HepG2 (cell line): Measurements from ENCODE around the gene NCKIPSD. TPM values are rescaled to one million over a fixed set of nuclear protein-coding genes. Genes with fewer than 3 reads are reported as not detected.

Experiments
- ATAC-seq: fragments of 200-7000 bp; cut with Tn5 transposase; 3 replicates; pipeline ENCODE4 v1.9.1; 2020; ENCODE audit warnings: mild to moderate bottlenecking, moderate library complexity
- BruUV-seq: library from RNA; stranded (reverse); fragments of 400-500 nt; replicated peaks from 2 replicates; lab custom pipeline; 2021; lab: Mats Ljungman, UMichigan
- CTCF ChIA-PET: fragments of 300-600 bp; formaldehyde crosslinking; extraction: SDS; loops from one replicate; lab custom pipeline; 2021; ENCODE audit warnings: low total read pairs, inconsistent platforms, low intra/inter-chr PET ratio; lab: Yijun Ruan, JAX
- POLR2A ChIA-PET: fragments of 350-600 bp; sonication (Branson Sonifier 250); formaldehyde crosslinking; loops from one replicate; lab custom pipeline; 2020; ENCODE audit warnings: antibody characterized with exemption, inconsistent platforms; lab: Yijun Ruan, JAX
- DNase-seq: peaks from one replicate; pipeline ENCODE4 v3.0.0-alpha.2; 2015; ENCODE audit warnings: low spot score
- FAIRE-seq: peaks from 3 replicates; lab custom pipeline; 2011; peaks lifted over from hg19 to GRCh38; lab: Jason Lieb, UNC
- H2AFZ ChIP-seq: one replicate; pipeline ENCODE4 v1.6.1; 2011; ENCODE audit warnings: low read length, inconsistent platforms
- H3K27ac ChIP-seq: fragments of 300-600 bp; 3 replicates; pipeline ENCODE4 v1.8.0; 2011; ENCODE audit warnings: mixed run types, mild to moderate bottlenecking, mixed read lengths, low read length, inconsistent platforms; ENCODE audit not compliant: insufficient read depth; ENCODE audit errors: extremely low read length
- H3K27me3 ChIP-seq, 2 experiments: fragments of 200-600 bp in 1 of 2; 2 replicates in 1 of 2; 3 replicates in 1 of 2; pipeline versions ENCODE4 v1.6.0 to v1.8.0; 2011; ENCODE audit warnings: low read length in 2 of 2, mild to moderate bottlenecking in 2 of 2, moderate library complexity in 2 of 2, inconsistent platforms in 1 of 2; ENCODE audit not compliant: insufficient read depth in 2 of 2, control insufficient read depth in 1 of 2
- H3K36me3 ChIP-seq, 2 experiments: fragments of 200-600 bp in 1 of 2; replicated peaks in 1 of 2; 2 replicates in 1 of 2; 3 replicates in 1 of 2; pipeline versions ENCODE4 v1.5.1 to v1.8.0; 2011; ENCODE audit warnings: low read length in 2 of 2, inconsistent platforms in 1 of 2; ENCODE audit not compliant: insufficient read depth in 2 of 2, control insufficient read depth in 1 of 2
- H3K4me1 ChIP-seq: 2 replicates; pipeline ENCODE4 v1.5.1; 2012; ENCODE audit warnings: low read length, inconsistent platforms; ENCODE audit not compliant: insufficient read depth
- H3K4me2 ChIP-seq: 2 replicates; pipeline ENCODE4 v1.6.0; 2011; ENCODE audit warnings: low read depth, low read length, inconsistent platforms
- H3K4me3 ChIP-seq, 3 experiments: fragments of 200-600 bp in 1 of 3; sonication (generic), shearing (Covaris generic) in 1 of 3; replicated peaks in 1 of 3; 2 replicates each; pipeline ENCODE4 v1.5.1; 2011 to 2016; ENCODE audit warnings: low read length in 3 of 3, inconsistent platforms in 2 of 3, low read depth in 2 of 3, mild to moderate bottlenecking in 2 of 3, control low read depth in 1 of 3, mixed read lengths in 1 of 3; ENCODE audit not compliant: insufficient read depth in 1 of 3
- H3K79me2 ChIP-seq: one replicate; pipeline ENCODE4 v1.6.1; 2011; ENCODE audit warnings: low read length, inconsistent platforms; ENCODE audit not compliant: insufficient read depth
- H3K9ac ChIP-seq: 2 replicates; pipeline ENCODE4 v1.6.0; 2011; ENCODE audit warnings: mild to moderate bottlenecking, low read depth, low read length, inconsistent platforms; ENCODE audit not compliant: insufficient read depth
- H3K9me3 ChIP-seq: 2 replicates; pipeline ENCODE4 v1.5.1; 2012; ENCODE audit warnings: mild to moderate bottlenecking, low read length
- H4K20me1 ChIP-seq: 2 replicates; pipeline ENCODE4 v1.6.0; 2011; ENCODE audit warnings: inconsistent platforms, mild to moderate bottlenecking, low read length, moderate library complexity; ENCODE audit not compliant: insufficient read depth
- BORCS8-MEF2B ChIP-seq: sonication (generic); formaldehyde crosslinking; IDR thresholded peaks from 2 replicates; pipeline ENCODE4 v1.8.0; 2022; ENCODE audit warnings: mild to moderate bottlenecking, missing genetic modification reagents
- ZIK1 ChIP-seq: sonication (generic); formaldehyde crosslinking; IDR thresholded peaks from 2 replicates; pipeline ENCODE4 v1.5.0; 2020; ENCODE audit warnings: mild to moderate bottlenecking, low read depth, missing genetic modification reagents, borderline replicate concordance
- ZNF160 ChIP-seq: sonication (generic); formaldehyde crosslinking; IDR thresholded peaks from 2 replicates; pipeline ENCODE4 v1.8.0; 2022; ENCODE audit warnings: mild to moderate bottlenecking, inconsistent platforms, missing genetic modification reagents
- ZNF224 ChIP-seq: sonication (generic); formaldehyde crosslinking; IDR thresholded peaks from 2 replicates; pipeline ENCODE4 v1.5.0; 2020; ENCODE audit warnings: mild to moderate bottlenecking, missing genetic modification reagents
- ZNF235 ChIP-seq: sonication (generic); formaldehyde crosslinking; IDR thresholded peaks from 2 replicates; pipeline ENCODE4 v1.8.1; 2023; ENCODE audit warnings: mild to moderate bottlenecking, missing genetic modification reagents, borderline replicate concordance
- ZNF678 ChIP-seq: sonication (generic); formaldehyde crosslinking; IDR thresholded peaks from 2 replicates; pipeline ENCODE4 v1.4.0; 2020; ENCODE audit warnings: mild to moderate bottlenecking, missing genetic modification reagents
- whole genome bisulfite sequencing: methylation state at CpG from one replicate; pipeline ENCODE4 v1.1.6; 2017; ENCODE audit warnings: low lambda C conversion rate; 5-methylcytosine and 5-hydroxymethylcytosine counted together
- in situ Hi-C: cut with HindIII; loops from 2 replicates; pipeline ENCODE4 v1.10.0; 2017; ENCODE audit warnings: low pct_unique_long_range_greater_than_20kb; ENCODE audit not compliant: extremely low pct_ligation_motif_present
- intact Hi-C: fragments of 100-400 bp; cut with micrococcal nuclease; formaldehyde crosslinking; loops from one replicate; pipeline ENCODE4 v1.10.0; 2022; ENCODE audit not compliant: unreplicated experiment
- polyA plus RNA-seq, 8 experiments: library from polyadenylated mRNA; depleted of rRNA in 3 of 8; stranded (reverse) in 7 of 8; unstranded in 1 of 8; fragments of >200 nt; fragmentation: Illumina TruSeq in 4 of 8; extraction: Trizol in 4 of 8; gene quantifications; 2 replicates each; pipeline versions ENCODE4 v1.2.1 to v1.2.3, GENCODE V29; 2011 to 2016; ENCODE audit warnings: low read depth in 4 of 8, missing spikeins in 1 of 8, mixed read lengths in 1 of 8; ENCODE audit not compliant: insufficient read depth in 1 of 8
- total RNA-seq, 5 experiments: library from RNA; depleted of rRNA; stranded (reverse); fragments of >200 nt; fragmentation: Illumina TruSeq; extraction: Trizol; gene quantifications; 2 replicates each; pipeline ENCODE4 v1.2.3, GENCODE V29; 2016; ENCODE audit warnings: low read depth in 1 of 5
- TF ChIP-seq, protein P1 (sequence below): sonication (generic); formaldehyde crosslinking; IDR thresholded peaks from 2 replicates; pipeline ENCODE4 v1.4.0; 2020; ENCODE audit warnings: mild to moderate bottlenecking, missing genetic modification reagents
- TF ChIP-seq, protein P2 (sequence below): sonication (generic); formaldehyde crosslinking; IDR thresholded peaks from 2 replicates; pipeline ENCODE4 v1.4.0; 2020; ENCODE audit warnings: low read depth, mild to moderate bottlenecking, missing genetic modification reagents
- TF ChIP-seq, protein P3 (sequence below): sonication (generic); formaldehyde crosslinking; conservative IDR thresholded peaks from 2 replicates; pipeline ENCODE4 v1.4.0; 2020; ENCODE audit warnings: missing genetic modification reagents

The NCKIPSD gene
- total and polyA plus RNA-seq, 2 of the 13 experiments (the other 11 are each of a cell fraction or from before 2014, with no cell fraction given) = 13.5 to 35.2 TPM

DNA sequence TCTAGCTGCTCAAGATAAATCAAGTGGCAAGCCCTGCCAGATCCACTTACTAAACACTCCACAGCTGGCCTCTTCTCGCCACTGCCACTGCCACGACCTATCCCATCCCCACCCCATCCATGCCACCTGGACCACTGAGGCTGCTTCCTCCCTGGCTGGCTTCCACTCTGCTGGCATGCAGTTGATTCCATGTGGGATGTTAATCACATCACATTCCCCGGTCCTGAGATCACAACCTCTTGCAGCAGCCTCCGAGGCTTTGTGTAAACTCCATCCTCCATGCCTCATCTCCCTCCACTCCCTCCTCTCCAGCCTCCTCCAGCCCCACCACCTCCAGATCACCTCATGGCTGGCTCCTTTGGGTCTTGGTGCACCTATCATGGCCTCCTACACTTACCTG, 7.7 kb downstream of the NCKIPSD start:
- Histone ChIP-seq H3K27ac (no peak overlapping the region), H2AFZ (no peak overlapping the region)
- CTCF ChIA-PET = no interaction called here

More for the DNA sequence above, 7.7 kb downstream of the NCKIPSD start:
- 100% methylated on average over 4 of the region's 4 CpGs for WGBS
- no peaks in the 10 kb centered on the region for H4K20me1 ChIP-seq
- FAIRE-seq (no peak), ATAC-seq (no peak), DNase-seq (no peak)
- in situ Hi-C loops = no loop called here
- H3K27me3 ChIP-seq = no peaks in the 10 kb centered on the region
- no peaks in the 10 kb centered on the region for H3K9me3 ChIP-seq
- TF ChIP-seq, protein P1, sequence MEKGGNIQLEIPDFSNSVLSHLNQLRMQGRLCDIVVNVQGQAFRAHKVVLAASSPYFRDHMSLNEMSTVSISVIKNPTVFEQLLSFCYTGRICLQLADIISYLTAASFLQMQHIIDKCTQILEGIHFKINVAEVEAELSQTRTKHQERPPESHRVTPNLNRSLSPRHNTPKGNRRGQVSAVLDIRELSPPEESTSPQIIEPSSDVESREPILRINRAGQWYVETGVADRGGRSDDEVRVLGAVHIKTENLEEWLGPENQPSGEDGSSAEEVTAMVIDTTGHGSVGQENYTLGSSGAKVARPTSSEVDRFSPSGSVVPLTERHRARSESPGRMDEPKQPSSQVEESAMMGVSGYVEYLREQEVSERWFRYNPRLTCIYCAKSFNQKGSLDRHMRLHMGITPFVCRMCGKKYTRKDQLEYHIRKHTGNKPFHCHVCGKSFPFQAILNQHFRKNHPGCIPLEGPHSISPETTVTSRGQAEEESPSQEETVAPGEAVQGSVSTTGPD (CRISPR knock-in tag) = no peak
- TF ChIP-seq, protein P2, sequence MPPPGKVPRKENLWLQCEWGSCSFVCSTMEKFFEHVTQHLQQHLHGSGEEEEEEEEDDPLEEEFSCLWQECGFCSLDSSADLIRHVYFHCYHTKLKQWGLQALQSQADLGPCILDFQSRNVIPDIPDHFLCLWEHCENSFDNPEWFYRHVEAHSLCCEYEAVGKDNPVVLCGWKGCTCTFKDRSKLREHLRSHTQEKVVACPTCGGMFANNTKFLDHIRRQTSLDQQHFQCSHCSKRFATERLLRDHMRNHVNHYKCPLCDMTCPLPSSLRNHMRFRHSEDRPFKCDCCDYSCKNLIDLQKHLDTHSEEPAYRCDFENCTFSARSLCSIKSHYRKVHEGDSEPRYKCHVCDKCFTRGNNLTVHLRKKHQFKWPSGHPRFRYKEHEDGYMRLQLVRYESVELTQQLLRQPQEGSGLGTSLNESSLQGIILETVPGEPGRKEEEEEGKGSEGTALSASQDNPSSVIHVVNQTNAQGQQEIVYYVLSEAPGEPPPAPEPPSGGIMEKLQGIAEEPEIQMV (CRISPR knock-in tag) = no peak
- TF ChIP-seq BORCS8-MEF2B (no peak), ZNF678 (no peak), ZNF235 (CRISPR knock-in tag) (no peak), ZIK1 (CRISPR knock-in tag) (no peak), ZNF224 (CRISPR knock-in tag) (no peak), ZNF160 (no peak)
- TF ChIP-seq, protein P3, sequence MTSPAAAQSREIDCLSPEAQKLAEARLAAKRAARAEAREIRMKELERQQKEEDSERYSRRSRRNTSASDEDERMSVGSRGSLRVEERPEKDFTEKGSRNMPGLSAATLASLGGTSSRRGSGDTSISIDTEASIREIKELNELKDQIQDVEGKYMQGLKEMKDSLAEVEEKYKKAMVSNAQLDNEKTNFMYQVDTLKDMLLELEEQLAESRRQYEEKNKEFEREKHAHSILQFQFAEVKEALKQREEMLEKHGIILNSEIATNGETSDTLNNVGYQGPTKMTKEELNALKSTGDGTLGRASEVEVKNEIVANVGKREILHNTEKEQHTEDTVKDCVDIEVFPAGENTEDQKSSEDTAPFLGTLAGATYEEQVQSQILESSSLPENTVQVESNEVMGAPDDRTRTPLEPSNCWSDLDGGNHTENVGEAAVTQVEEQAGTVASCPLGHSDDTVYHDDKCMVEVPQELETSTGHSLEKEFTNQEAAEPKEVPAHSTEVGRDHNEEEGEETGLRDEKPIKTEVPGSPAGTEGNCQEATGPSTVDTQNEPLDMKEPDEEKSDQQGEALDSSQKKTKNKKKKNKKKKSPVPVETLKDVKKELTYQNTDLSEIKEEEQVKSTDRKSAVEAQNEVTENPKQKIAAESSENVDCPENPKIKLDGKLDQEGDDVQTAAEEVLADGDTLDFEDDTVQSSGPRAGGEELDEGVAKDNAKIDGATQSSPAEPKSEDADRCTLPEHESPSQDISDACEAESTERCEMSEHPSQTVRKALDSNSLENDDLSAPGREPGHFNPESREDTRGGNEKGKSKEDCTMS (CRISPR knock-in tag) = no peak
- TF ChIP-seq, all 625 proteins: peak for 0
- Histone ChIP-seq H3K36me3 (peaks cover 41 to 68% of the 10 kb centered on the region in 2 experiments), H3K9ac (no peak overlapping the region), H3K4me3 (no peak overlapping the region), H3K4me1 (peaks cover 3% of the 10 kb centered on the region), H3K79me2 (peaks cover 2% of the 10 kb centered on the region), H3K4me2 (no peak overlapping the region)
- no TSS peak for BruUV-seq
- POLR2A ChIA-PET = no interaction called here
- intact Hi-C loops = no loop called here
